Forelimb muscle (tissue), 1 donor: ENCODE data around the gene TNNT1. TPM values are rescaled to one million over a fixed set of nuclear protein-coding genes. Genes with fewer than 3 reads are reported as not detected.
"Not testable (repeated sequence)": the region's sequence is repeated elsewhere in the genome, so short reads cannot be mapped to it uniquely, and the experiment has no call there.

ENCODE experiments used
- DNase-seq: peaks from one replicate; pipeline ENCODE4 v3.0.0-alpha.2; 2013; ENCODE audit warnings: low read depth
- polyA plus RNA-seq: library from polyadenylated mRNA; unstranded; fragments of 120-200 nt; gene quantifications from one replicate; pipeline ENCODE4 v1.2.1, GENCODE V29; 2013; ENCODE audit not compliant: insufficient read length

The TNNT1 gene
- polyA plus RNA-seq, 1 donor = 742 TPM

- no peak for DNase-seq
Measured at GRCh38 chr19:55109527-55110291, 39.3 kb downstream of the TNNT1 start.

GRCh38 chr19:55107252-55107651, 41.8 kb downstream of the TNNT1 start:
- not testable (repeated sequence) for DNase-seq

GRCh38 chr19:55106591-55106990, 42.4 kb downstream of the TNNT1 start:
- no peak for DNase-seq

- DNase-seq = no peak
Measured at GRCh38 chr19:55105237-55105636, 43.8 kb downstream of the TNNT1 start.

- no peak for DNase-seq
Measured at GRCh38 chr19:55103190-55103589, 45.8 kb downstream of the TNNT1 start.

- no peak for DNase-seq
Measured at GRCh38 chr19:55101261-55101660, 47.7 kb downstream of the TNNT1 start.

- no peak for DNase-seq
Measured at GRCh38 chr19:55099557-55100506, 49.2 kb downstream of the TNNT1 start.

- no peak for DNase-seq
Measured at GRCh38 chr19:55098716-55099556, 50.1 kb downstream of the TNNT1 start.

- no peak for DNase-seq
Measured at GRCh38 chr19:55097864-55098715, 50.9 kb downstream of the TNNT1 start.

- no peak for DNase-seq
Measured at GRCh38 chr19:55096061-55096701, 52.8 kb downstream of the TNNT1 start.

- no peak for DNase-seq
Measured at GRCh38 chr19:55095260-55096060, 53.5 kb downstream of the TNNT1 start.

GRCh38 chr19:55094456-55095259, 54.3 kb downstream of the TNNT1 start:
- no peak for DNase-seq

GRCh38 chr19:55092423-55093318, 56.3 kb downstream of the TNNT1 start:
- DNase-seq = no peak

GRCh38 chr19:55091955-55092354, 57.1 kb downstream of the TNNT1 start:
- DNase-seq = no peak

GRCh38 chr19:55091126-55091910, 57.7 kb downstream of the TNNT1 start:
- DNase-seq = no peak

GRCh38 chr19:55090564-55090963, 58.4 kb downstream of the TNNT1 start:
- no peak for DNase-seq
